ENCODE measurements around the gene NOL12. TPM values are rescaled to one million over a fixed set of nuclear protein-coding genes. Genes with fewer than 3 reads are reported as not detected.
A peak's percentile ranks its signal among the peaks of the same experiment; 100 is the strongest.

Gene NOL12
- total RNA-seq, 4 donors from 2014 or later, result 44.1 to 143 (median 57.2) TPM

- H3K36me3 ChIP-seq, result no peaks in the 10 kb centered on the region
Observed at GRCh38 chr22:37659066-37659896, 26.9 kb upstream of the NOL12 start.

GRCh38 chr22:37659897-37660708 is 26.0 kb upstream of the NOL12 start:
- TF ChIP-seq POLR2AphosphoS5 (IDR thresholded peaks at IDR 0.05), result no peak
- TF ChIP-seq POLR2A (IDR thresholded peaks at IDR 0.05), result no peak
- no peak for TF ChIP-seq CTCF (IDR thresholded peaks at IDR 0.05)
- TF ChIP-seq EP300 (IDR thresholded peaks at IDR 0.05; ENCODE audit: low read depth), result no peak
- Histone ChIP-seq H3K36me3 (no peaks in the 10 kb centered on the region), H3K27ac (peak overlapping the region; percentile 87 to 93 (median 90)), H3K9me3 (no peaks in the 10 kb centered on the region), H3K4me3 (peak overlapping the region in 3 of 4 donors; percentile 67 to 78 (median 71)), H3K27me3 (no peaks in the 10 kb centered on the region), H3K4me1 (peaks cover 24 to 72% (median 51%) of the 10 kb centered on the region in 4 donors)
- intact Hi-C loops (cut with DNase I; ENCODE audit: low total_unique reads) (no loop called here), in situ Hi-C loops (cut with MboI; ENCODE audit: low pct_ligation_motif_present in 1 of 4, low pct_unique_long_range_greater_than_20kb in 1 of 4, low sequenced_read_pairs in 3 of 4) (no loop called here)
- WGBS, 2 donors (ENCODE audit: low coverage in 1 of 2), result 50% methylated on average over 14 of the region's 14 CpGs; no CpG with 5 or more reads in 1 of the 2 donors
- DNase-seq, result peak; percentile 46

More at GRCh38 chr22:37659066-37659896, 26.9 kb upstream of the NOL12 start:
- Histone ChIP-seq H3K27ac (peak overlapping the region; percentile 87 to 93 (median 90)), H3K4me3 (peak overlapping the region; percentile 57 to 78 (median 69)), H3K27me3 (no peaks in the 10 kb centered on the region), H3K4me1 (peaks cover 24 to 72% (median 54%) of the 10 kb centered on the region in 4 donors), H3K9me3 (no peaks in the 10 kb centered on the region)
- 1% methylated on average over 47 of the region's 68 CpGs; no CpG with 5 or more reads in 1 of the 2 donors for WGBS, 2 donors (ENCODE audit: low coverage in 1 of 2)
- TF ChIP-seq POLR2A (IDR thresholded peaks at IDR 0.05) (peak; percentile 72), POLR2AphosphoS5 (IDR thresholded peaks at IDR 0.05) (peak; percentile 40 to 81 (median 76)), EP300 (IDR thresholded peaks at IDR 0.05; ENCODE audit: low read depth) (no peak)
- intact Hi-C loops (cut with DNase I; ENCODE audit: low total_unique reads) (no loop called here), in situ Hi-C loops (cut with MboI; ENCODE audit: low pct_ligation_motif_present in 1 of 4, low pct_unique_long_range_greater_than_20kb in 1 of 4, low sequenced_read_pairs in 3 of 4) (no loop called here)
- peak; percentile 81 for DNase-seq

GRCh38 chr22:37660709-37661045 is 25.5 kb upstream of the NOL12 start:
- Histone ChIP-seq H3K36me3 (no peaks in the 10 kb centered on the region), H3K4me3 (peak overlapping the region in 1 of 4 donors; percentile 71), H3K27me3 (no peaks in the 10 kb centered on the region), H3K9me3 (no peaks in the 10 kb centered on the region), H3K27ac (peak overlapping the region; percentile 87 to 93 (median 90)), H3K4me1 (peaks cover 24 to 66% (median 46%) of the 10 kb centered on the region in 4 donors)
- WGBS, 2 donors (ENCODE audit: low coverage in 1 of 2), result 58% methylated on average over 2 of the region's 2 CpGs; no CpG with 5 or more reads in 1 of the 2 donors
- in situ Hi-C loops (cut with MboI; ENCODE audit: low pct_ligation_motif_present in 1 of 4, low pct_unique_long_range_greater_than_20kb in 1 of 4, low sequenced_read_pairs in 3 of 4) (no loop called here), intact Hi-C loops (cut with DNase I; ENCODE audit: low total_unique reads) (no loop called here)
- no peak for DNase-seq
- TF ChIP-seq POLR2A (IDR thresholded peaks at IDR 0.05), result no peak
- no peak for TF ChIP-seq EP300 (IDR thresholded peaks at IDR 0.05; ENCODE audit: low read depth)
- no peak for TF ChIP-seq CTCF (IDR thresholded peaks at IDR 0.05)
- TF ChIP-seq POLR2AphosphoS5 (IDR thresholded peaks at IDR 0.05), result no peak

GRCh38 chr22:37661160-37661924 is 24.8 kb upstream of the NOL12 start:
- intact Hi-C loops (cut with DNase I; ENCODE audit: low total_unique reads), result no loop called here
- Histone ChIP-seq H3K4me1 (peaks cover 24 to 64% (median 46%) of the 10 kb centered on the region in 4 donors), H3K4me3 (peak overlapping the region in 1 of 4 donors; percentile 71)

More at GRCh38 chr22:37661160-37661924, 24.8 kb upstream of the NOL12 start:
- 53% methylated on average over 12 of the region's 12 CpGs; no CpG with 5 or more reads in 1 of the 2 donors for WGBS, 2 donors (ENCODE audit: low coverage in 1 of 2)
- Histone ChIP-seq H3K9me3 (no peaks in the 10 kb centered on the region), H3K27me3 (no peaks in the 10 kb centered on the region), H3K27ac (peak overlapping the region; percentile 87 to 93 (median 90)), H3K36me3 (peaks cover 0 to 5% (median 0%) of the 10 kb centered on the region in 4 donors)
- TF ChIP-seq EP300 (IDR thresholded peaks at IDR 0.05; ENCODE audit: low read depth) (no peak), CTCF (IDR thresholded peaks at IDR 0.05) (peak in 3 of 5 experiments; percentile 20 to 28 (median 27)), POLR2A (IDR thresholded peaks at IDR 0.05) (no peak), POLR2AphosphoS5 (IDR thresholded peaks at IDR 0.05) (peak in 2 of 3 donors; percentile 39 to 53)
- no peak for DNase-seq
- in situ Hi-C loops (cut with MboI; ENCODE audit: low pct_ligation_motif_present in 1 of 4, low pct_unique_long_range_greater_than_20kb in 1 of 4, low sequenced_read_pairs in 3 of 4), result no loop called here
